ENCODE data around the gene RBX1.
A peak's percentile ranks its signal among the peaks of the same experiment; 100 is the strongest.

DNA sequence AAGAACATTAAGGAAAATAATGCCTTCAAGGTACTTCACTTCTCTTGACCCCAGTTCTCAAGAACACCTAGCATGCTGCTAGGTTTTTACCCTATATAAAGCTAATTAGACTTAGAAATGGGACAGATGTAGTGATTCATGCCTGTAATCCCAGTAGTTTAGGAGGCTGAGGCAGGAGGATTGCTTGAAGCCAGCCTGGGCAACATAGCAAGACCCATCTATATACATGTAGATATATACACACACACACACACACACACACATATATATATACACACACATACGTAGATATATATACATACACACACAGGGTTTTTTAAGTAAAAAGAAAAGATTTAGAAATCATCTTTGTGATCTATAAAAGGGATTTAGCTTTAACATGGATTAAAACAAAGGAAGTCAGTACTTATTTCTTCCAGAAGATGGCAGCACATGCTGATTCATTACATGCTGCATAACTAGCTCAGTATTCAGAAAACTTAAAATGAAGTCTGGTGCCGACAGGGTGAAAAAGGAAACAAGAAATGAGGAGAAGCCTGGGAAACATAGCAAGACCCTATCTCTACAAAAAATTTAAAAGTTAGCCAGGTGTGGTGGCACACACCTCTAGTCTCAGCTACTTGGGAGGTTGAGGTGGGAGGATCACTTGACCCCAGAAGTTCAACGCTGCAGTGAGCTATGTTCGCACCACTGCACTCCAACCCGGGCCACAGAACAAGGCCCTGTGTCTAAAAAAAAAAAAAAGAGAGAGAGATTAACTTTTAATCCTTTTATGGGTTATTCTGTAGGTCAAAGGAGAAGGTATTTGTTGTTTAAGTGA, 28.5 kb upstream of the RBX1 start:
- TF ChIP-seq, protein P1, sequence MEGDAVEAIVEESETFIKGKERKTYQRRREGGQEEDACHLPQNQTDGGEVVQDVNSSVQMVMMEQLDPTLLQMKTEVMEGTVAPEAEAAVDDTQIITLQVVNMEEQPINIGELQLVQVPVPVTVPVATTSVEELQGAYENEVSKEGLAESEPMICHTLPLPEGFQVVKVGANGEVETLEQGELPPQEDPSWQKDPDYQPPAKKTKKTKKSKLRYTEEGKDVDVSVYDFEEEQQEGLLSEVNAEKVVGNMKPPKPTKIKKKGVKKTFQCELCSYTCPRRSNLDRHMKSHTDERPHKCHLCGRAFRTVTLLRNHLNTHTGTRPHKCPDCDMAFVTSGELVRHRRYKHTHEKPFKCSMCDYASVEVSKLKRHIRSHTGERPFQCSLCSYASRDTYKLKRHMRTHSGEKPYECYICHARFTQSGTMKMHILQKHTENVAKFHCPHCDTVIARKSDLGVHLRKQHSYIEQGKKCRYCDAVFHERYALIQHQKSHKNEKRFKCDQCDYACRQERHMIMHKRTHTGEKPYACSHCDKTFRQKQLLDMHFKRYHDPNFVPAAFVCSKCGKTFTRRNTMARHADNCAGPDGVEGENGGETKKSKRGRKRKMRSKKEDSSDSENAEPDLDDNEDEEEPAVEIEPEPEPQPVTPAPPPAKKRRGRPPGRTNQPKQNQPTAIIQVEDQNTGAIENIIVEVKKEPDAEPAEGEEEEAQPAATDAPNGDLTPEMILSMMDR (IDR thresholded peaks at IDR 0.05; ENCODE audit: borderline replicate concordance, extremely low read depth, low read length, poor library complexity, severe bottlenecking) = peak; percentile 77
- TF ChIP-seq EZH2 (IDR thresholded peaks at IDR 0.05; ENCODE audit: borderline replicate concordance, low read depth, low read length, severe bottlenecking) = no peak

All from DND-41 (cell line).